ENCODE data around the gene NEK11.
"Not testable (repeated sequence)": the region's sequence is repeated elsewhere in the genome, so short reads cannot be mapped to it uniquely, and the experiment has no call there.

Gene NEK11

GRCh38 chr3:131361464-131362421 lies 335.1 kb downstream of the NEK11 start:
- DNase-seq (ENCODE audit: low spot score) = peak; percentile 55

GRCh38 chr3:131363275-131363674 lies 336.6 kb downstream of the NEK11 start:
- DNase-seq (ENCODE audit: low spot score) = no peak

GRCh38 chr3:131370935-131371687 lies 344.4 kb downstream of the NEK11 start:
- no peak for DNase-seq (ENCODE audit: low spot score)

- DNase-seq (ENCODE audit: low spot score) = no peak
Measured at GRCh38 chr3:131371688-131372066, 345.0 kb downstream of the NEK11 start.

- no peak for DNase-seq (ENCODE audit: low spot score)
Measured at GRCh38 chr3:131374741-131375140, 348.1 kb downstream of the NEK11 start.

GRCh38 chr3:131380821-131381444 lies 354.3 kb downstream of the NEK11 start:
- not testable (repeated sequence) for DNase-seq (ENCODE audit: low spot score)

- peak; percentile 99 for DNase-seq (ENCODE audit: low spot score)
Measured at GRCh38 chr3:131381445-131382291, 355.0 kb downstream of the NEK11 start, which contains the start of gene NUDT16. NUDT16 (plus strand) TSS chr3:131381774; CDS start chr3:131381805, 31 bp downstream.

GRCh38 chr3:131386429-131387165 lies 359.9 kb downstream of the NEK11 start:
- DNase-seq (ENCODE audit: low spot score) = peak; percentile 80

GRCh38 chr3:131387796-131388489 lies 361.3 kb downstream of the NEK11 start:
- DNase-seq (ENCODE audit: low spot score) = no peak

- no peak for DNase-seq (ENCODE audit: low spot score)
Measured at GRCh38 chr3:131388490-131388799, 361.8 kb downstream of the NEK11 start.

GRCh38 chr3:131390331-131390730 lies 363.7 kb downstream of the NEK11 start:
- no peak for DNase-seq (ENCODE audit: low spot score)

GRCh38 chr3:131393051-131393450 lies 366.4 kb downstream of the NEK11 start:
- no peak for DNase-seq (ENCODE audit: low spot score)

- DNase-seq (ENCODE audit: low spot score) = no peak
Measured at GRCh38 chr3:131393868-131394267, 367.2 kb downstream of the NEK11 start.

GRCh38 chr3:131394400-131394799 lies 367.7 kb downstream of the NEK11 start:
- no peak for DNase-seq (ENCODE audit: low spot score)

GRCh38 chr3:131396170-131396569 lies 369.5 kb downstream of the NEK11 start:
- no peak for DNase-seq (ENCODE audit: low spot score)

GRCh38 chr3:131397889-131398288 lies 371.2 kb downstream of the NEK11 start:
- no peak for DNase-seq (ENCODE audit: low spot score)
